ENCODE results near the gene PEX14.

- TF ChIP-seq CTCF (IDR thresholded peaks at IDR 0.05; ENCODE audit: low read depth, low read length) = no peak
- TF ChIP-seq EZH2phosphoT487 (IDR thresholded peaks at IDR 0.05; ENCODE audit: low read depth) = no peak
These were observed 89.3 kb downstream of the PEX14 start for GRCh38 chr1:10564063-10564462.

Data from OCI-LY3 (cell line).